ENCODE data around the gene LRRC8B. TPM values are rescaled to one million over a fixed set of nuclear protein-coding genes. Genes with fewer than 3 reads are reported as not detected.

LRRC8B gene
- total RNA-seq, 1 experiment from 2014 or later: 24.2 TPM

DNA sequence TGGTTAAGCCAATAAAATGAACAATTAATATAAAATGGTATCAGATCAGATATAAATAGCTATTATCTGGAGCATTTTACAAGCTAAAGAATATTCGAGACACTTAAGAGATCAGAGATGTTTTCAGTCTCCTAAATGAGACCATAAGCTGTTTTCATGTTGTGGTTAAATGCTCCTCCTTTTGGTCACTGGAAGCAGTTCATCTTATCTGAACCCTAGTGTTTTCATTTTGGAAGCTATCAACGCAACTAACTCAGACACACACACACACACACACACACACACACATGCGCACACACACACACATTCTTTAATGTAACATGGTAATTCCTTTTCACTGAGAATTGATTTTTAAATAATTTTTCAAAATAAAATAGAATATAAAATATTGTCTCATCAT, 98.3 kb downstream of the LRRC8B start:
- ATAC-seq (no peak; the same call in 1 of the 2 replicates), DNase-seq (ENCODE audit: low spot score) (no peak)
- ChIA-PET POLR2A (no interaction called here), CTCF (interaction anchor here (0.5 to 1.9 kb wide), 7 partner anchors 9 to 140 kb away, joined by 3 to 12 read pairs (median 5); partner anchors contain the start of gene LRRC8C)
- H3K27me3 Mint-ChIP-seq (ENCODE audit: low read depth): no peaks in the 10 kb centered on the region
- peaks cover 11% of the 10 kb centered on the region for H3K36me3 Mint-ChIP-seq
- H3K27ac Mint-ChIP-seq: no peak overlapping the region
- TF ChIP-seq, protein P1, sequence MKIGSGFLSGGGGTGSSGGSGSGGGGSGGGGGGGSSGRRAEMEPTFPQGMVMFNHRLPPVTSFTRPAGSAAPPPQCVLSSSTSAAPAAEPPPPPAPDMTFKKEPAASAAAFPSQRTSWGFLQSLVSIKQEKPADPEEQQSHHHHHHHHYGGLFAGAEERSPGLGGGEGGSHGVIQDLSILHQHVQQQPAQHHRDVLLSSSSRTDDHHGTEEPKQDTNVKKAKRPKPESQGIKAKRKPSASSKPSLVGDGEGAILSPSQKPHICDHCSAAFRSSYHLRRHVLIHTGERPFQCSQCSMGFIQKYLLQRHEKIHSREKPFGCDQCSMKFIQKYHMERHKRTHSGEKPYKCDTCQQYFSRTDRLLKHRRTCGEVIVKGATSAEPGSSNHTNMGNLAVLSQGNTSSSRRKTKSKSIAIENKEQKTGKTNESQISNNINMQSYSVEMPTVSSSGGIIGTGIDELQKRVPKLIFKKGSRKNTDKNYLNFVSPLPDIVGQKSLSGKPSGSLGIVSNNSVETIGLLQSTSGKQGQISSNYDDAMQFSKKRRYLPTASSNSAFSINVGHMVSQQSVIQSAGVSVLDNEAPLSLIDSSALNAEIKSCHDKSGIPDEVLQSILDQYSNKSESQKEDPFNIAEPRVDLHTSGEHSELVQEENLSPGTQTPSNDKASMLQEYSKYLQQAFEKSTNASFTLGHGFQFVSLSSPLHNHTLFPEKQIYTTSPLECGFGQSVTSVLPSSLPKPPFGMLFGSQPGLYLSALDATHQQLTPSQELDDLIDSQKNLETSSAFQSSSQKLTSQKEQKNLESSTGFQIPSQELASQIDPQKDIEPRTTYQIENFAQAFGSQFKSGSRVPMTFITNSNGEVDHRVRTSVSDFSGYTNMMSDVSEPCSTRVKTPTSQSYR (CRISPR knock-in tag; IDR thresholded peaks at IDR 0.05): no peak
- TF ChIP-seq SMAD3 (CRISPR knock-in tag; IDR thresholded peaks at IDR 0.05; ENCODE audit: borderline replicate concordance) (no peak), CTCF (IDR thresholded peaks at IDR 0.05) (no peak)
- TF ChIP-seq, protein P2, sequence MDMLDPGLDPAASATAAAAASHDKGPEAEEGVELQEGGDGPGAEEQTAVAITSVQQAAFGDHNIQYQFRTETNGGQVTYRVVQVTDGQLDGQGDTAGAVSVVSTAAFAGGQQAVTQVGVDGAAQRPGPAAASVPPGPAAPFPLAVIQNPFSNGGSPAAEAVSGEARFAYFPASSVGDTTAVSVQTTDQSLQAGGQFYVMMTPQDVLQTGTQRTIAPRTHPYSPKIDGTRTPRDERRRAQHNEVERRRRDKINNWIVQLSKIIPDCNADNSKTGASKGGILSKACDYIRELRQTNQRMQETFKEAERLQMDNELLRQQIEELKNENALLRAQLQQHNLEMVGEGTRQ (CRISPR knock-in tag; IDR thresholded peaks at IDR 0.05): no peak
- no peaks in the 10 kb centered on the region for H3K4me1 Mint-ChIP-seq
- no peak overlapping the region for H3K4me3 Mint-ChIP-seq
- peaks cover 13% of the 10 kb centered on the region for H3K9me3 Mint-ChIP-seq

DNA sequence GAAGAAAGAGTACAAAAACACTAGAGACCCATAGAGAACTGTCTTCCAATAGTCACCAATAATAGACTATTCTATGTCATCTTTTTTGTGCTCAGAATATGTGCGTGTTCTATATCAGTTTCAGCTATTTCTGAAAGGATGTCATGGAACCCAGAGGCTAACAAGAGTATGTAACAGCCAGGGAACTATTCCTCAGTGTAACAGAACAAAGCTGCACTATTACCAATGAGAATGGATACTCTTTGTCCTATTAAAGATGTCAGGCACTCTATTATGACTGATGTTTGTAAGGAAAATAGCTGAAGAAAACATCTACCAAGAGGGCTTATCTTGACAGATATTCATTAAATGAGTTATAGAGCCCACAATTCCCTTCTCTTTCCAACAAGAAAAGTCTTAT, 99.7 kb downstream of the LRRC8B start:
- POLR2A ChIA-PET: interaction anchor here (0.7 kb wide), 1 partner anchor 392 kb away, joined by 3 read pairs; no protein-coding TSS in a partner anchor
- Mint-ChIP-seq H3K4me1 (no peaks in the 10 kb centered on the region), H3K4me3 (no peak overlapping the region), H3K36me3 (no peaks in the 10 kb centered on the region), H3K9me3 (no peaks in the 10 kb centered on the region), H3K27ac (no peak overlapping the region), H3K27me3 (ENCODE audit: low read depth) (no peaks in the 10 kb centered on the region)
- DNase-seq (ENCODE audit: low spot score): no peak
- CTCF ChIA-PET: interaction anchor here (1.6 to 1.9 kb wide), 2 partner anchors 138 to 141 kb away, joined by 6 read pairs; no protein-coding TSS in a partner anchor
- ATAC-seq: no peak
- TF ChIP-seq ZNF121 (CRISPR knock-in tag; IDR thresholded peaks at IDR 0.05): no peak
- TF ChIP-seq ZNF232 (CRISPR knock-in tag; IDR thresholded peaks at IDR 0.05): no peak
- TF ChIP-seq JUN (CRISPR knock-in tag; IDR thresholded peaks at IDR 0.05): no peak
- TF ChIP-seq ZNF317 (CRISPR knock-in tag; IDR thresholded peaks at IDR 0.05; ENCODE audit: borderline replicate concordance, low read depth): no peak
- no peak for TF ChIP-seq ZBTB43 (CRISPR knock-in tag; IDR thresholded peaks at IDR 0.05)
- TF ChIP-seq ETV6 (CRISPR knock-in tag; IDR thresholded peaks at IDR 0.05): no peak
- TF ChIP-seq, protein P3, sequence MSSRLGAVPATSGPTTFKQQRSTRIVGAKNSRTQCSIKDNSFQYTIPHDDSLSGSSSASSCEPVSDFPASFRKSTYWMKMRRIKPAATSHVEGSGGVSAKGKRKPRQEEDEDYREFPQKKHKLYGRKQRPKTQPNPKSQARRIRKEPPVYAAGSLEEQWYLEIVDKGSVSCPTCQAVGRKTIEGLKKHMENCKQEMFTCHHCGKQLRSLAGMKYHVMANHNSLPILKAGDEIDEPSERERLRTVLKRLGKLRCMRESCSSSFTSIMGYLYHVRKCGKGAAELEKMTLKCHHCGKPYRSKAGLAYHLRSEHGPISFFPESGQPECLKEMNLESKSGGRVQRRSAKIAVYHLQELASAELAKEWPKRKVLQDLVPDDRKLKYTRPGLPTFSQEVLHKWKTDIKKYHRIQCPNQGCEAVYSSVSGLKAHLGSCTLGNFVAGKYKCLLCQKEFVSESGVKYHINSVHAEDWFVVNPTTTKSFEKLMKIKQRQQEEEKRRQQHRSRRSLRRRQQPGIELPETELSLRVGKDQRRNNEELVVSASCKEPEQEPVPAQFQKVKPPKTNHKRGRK (CRISPR knock-in tag; IDR thresholded peaks at IDR 0.05; ENCODE audit: borderline replicate concordance): no peak
- TF ChIP-seq STAT6 (CRISPR knock-in tag; conservative IDR thresholded peaks at IDR 0.05; ENCODE audit: low read depth): no peak
- TF ChIP-seq ZNF396 (CRISPR knock-in tag; IDR thresholded peaks at IDR 0.05; ENCODE audit: borderline replicate concordance): no peak
- no peak for TF ChIP-seq CTCF (IDR thresholded peaks at IDR 0.05)
- no peak for TF ChIP-seq ZNF416 (CRISPR knock-in tag; IDR thresholded peaks at IDR 0.05)
- TF ChIP-seq EMX1 (CRISPR knock-in tag; IDR thresholded peaks at IDR 0.05): no peak
- no peak for TF ChIP-seq AFF4 (CRISPR knock-in tag; IDR thresholded peaks at IDR 0.05; ENCODE audit: borderline replicate concordance)

Data from WTC11 (cell line).